Fibroblast of skin of right quadriceps (primary cell): Measurements from ENCODE around the gene TNK1.
"Not testable (repeated sequence)": the region's sequence is repeated elsewhere in the genome, so short reads cannot be mapped to it uniquely, and the experiment has no call there.

Experiments
- DNase-seq: peaks from one replicate; pipeline ENCODE4 v3.0.0-alpha.2; 2013

The TNK1 gene

GRCh38 chr17:7380855-7381683 is at the start of gene TNK1:
Gene TNK1 (plus strand): TSS chr17:7381089. CDS start chr17:7382927, 1,838 bp downstream.
- no peak for DNase-seq

- no peak for DNase-seq
Measured at GRCh38 chr17:7332111-7332510, 48.8 kb upstream of the TNK1 start.

- not testable (repeated sequence) for DNase-seq
Measured at GRCh38 chr17:7332600-7333069, 48.3 kb upstream of the TNK1 start.

DNA sequence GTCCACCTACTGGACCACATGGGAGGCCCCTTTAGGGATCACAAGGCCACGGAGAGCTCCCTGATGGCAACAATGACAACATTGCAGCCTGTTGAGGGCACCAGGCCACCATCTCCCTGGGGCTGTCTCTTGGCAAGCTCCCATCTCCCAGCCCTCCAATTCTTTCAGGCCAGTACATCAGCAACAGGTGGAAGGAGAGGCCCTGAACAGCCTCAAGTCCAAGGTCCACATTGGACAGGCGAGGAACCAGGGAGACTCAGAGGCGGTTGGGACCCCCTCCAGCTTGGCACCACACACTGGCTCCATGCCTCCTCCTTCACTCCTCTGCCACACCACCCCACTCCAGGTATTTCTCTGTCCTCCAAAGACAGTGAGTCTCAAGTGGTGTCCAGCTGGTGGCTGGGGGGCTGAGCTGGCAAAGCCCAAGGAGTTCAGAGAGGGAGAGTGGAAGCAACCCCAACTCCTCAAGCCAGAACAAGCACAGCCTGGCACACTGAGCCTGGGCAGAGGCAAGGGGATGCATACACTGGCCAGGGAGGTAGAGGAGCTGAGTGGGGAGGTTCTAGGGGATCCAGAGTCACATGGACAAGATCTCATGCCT is 45.9 kb upstream of the TNK1 start:
- DNase-seq: no peak

- not testable (repeated sequence) for DNase-seq
Measured at GRCh38 chr17:7335765-7336164, 45.1 kb upstream of the TNK1 start.

- no peak for DNase-seq
Measured at GRCh38 chr17:7336240-7337175, 44.4 kb upstream of the TNK1 start, which contains the start of gene ACAP1. Gene ACAP1 (plus strand): TSS chr17:7336529. CDS start chr17:7336735, 206 bp downstream.

- not testable (repeated sequence) for DNase-seq
Measured at GRCh38 chr17:7337600-7337999, 43.3 kb upstream of the TNK1 start.

- DNase-seq: no peak
Measured at GRCh38 chr17:7340179-7340578, 40.7 kb upstream of the TNK1 start.

GRCh38 chr17:7341842-7342241 is 39.0 kb upstream of the TNK1 start:
- no peak for DNase-seq

GRCh38 chr17:7343250-7343649 is 37.6 kb upstream of the TNK1 start:
- no peak for DNase-seq

DNA sequence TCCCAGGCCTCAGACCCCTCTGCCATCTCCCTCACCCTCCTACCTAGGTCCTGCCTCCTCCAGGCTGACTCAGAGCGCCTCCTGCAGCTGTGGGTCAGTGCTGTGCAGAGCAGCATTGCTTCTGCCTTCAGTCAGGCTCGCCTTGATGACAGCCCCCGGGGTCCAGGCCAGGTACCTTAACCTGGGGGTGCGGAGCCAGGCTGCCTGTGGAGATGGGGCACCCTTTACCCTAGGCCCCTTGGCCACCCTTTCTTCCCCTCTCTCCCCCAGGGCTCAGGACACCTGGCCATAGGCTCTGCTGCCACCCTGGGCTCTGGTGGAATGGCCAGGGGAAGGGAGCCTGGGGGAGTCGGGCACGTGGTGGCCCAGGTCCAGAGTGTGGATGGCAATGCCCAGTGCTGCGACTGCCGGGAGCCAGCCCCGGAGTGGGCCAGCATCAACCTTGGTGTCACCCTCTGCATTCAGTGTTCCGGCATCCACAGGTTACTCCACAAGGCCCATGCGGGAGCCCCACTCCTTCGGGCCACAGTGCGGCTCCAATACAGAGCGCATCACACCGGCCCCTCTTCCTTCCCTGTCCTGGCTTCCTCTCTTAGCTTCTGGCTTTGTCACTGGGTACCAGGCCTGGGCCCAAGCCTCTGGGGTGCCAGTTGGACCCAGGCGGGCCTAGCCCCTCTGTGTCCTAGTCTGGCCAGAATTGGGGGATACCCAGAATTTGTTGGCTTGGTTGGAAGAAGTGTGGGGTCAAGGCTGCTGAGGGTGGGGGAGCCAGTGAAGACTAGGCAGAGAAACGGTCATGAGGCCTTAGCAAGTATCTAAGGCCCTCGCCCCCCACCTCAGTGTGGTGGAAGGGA is 33.9 kb upstream of the TNK1 start:
- no peak for DNase-seq

- no peak for DNase-seq
Measured at GRCh38 chr17:7347630-7348477, 33.0 kb upstream of the TNK1 start.

DNA sequence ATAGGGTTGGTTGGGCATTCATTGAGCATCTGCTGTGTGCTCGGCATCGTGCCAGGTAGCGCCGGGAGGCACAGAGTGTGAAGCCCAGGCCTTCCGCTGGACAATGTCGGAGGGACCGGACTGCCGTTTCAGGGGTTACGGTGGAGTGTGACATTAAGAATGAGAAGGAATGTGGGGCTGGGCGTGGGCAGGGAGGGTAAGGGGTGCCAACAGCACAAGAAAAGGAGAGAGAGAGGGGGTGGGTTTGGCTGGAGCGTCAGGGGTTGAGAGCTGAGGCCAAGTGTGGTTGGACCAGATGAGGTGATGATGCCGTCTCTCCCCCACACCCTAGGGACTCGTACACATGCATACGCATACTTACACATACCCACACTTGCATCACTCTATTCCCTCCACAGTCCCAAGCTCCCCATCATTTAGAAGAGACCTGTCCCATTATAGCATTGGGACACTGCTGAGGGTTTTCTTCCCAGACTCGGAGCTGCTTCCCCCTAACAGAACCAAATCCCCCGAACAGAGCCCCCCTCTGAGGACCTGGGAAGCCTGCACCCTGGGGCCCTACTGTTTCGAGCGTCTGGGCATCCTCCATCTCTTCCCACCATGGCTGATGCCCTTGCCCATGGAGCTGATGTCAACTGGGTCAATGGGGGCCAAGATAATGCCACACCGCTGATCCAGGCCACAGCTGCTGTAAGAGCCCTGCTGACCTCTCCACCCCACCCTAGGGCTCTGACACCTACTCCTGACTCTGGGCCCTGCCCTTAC is 32.2 kb upstream of the TNK1 start:
- DNase-seq: peak; percentile 63

DNA sequence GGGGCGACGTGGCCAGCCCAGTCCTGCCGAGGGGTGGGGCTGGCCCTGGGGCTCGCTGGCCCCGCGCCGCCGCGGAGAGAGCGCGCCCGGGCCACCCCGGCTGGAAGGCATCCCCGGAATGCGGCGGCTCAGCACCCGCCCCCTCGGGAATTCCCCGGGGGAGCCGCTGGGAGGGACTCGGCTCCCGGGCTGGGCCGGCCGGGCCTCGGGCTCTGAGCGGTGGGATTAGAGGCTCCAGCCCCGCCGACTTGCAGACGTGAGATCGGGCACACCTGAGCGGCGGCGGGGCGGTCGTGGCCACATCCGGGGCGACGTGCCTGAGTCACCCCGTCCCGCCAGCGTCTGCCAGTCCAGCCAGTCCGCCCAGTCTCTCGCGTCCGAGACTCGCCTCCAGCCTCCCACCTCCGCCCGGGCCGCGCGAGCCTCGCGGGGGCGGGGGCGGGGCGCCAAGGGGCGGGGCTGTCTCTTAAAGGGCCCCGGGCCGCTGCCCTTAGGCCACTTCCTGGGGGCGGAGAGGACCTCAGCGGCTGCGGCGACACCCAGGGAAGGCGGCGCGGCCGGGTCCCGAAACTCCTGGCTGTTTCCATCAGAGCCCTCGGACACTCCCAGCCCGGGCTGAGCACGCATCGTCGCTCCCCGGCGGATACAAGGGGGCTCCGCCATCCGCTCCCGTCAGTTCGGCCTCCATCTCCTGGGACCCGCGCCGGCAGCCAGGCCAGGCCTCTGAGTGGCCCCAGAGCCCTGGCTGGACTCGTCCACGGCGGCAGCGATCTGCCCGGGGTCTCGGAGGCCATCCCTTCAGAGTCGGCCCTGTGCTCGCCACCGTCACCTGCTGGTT is 29.0 kb upstream of the TNK1 start, which contains the start of gene KCTD11:
TSS of gene KCTD11 (plus strand) at position 498 of the 838 bp plus-strand sequence.
- DNase-seq: peak; percentile 94

DNA sequence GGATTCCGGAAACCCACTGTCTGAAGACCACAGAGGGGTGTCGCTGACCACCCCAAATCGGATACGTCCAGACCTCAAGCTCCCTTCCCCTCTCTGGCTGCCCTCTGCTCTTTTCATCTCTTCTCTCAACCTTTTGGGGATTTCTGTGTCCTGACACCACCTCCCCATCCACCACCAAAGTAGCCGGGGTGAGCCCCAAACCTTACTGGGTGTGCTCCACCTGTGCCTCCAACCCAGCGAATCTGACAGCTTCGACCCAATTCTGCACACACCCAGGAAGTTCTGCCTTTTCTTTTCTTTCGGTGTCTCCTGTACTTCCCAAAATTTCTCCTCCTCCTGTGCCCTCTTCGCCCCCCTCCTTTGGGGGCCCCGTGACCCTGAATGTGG is 28.4 kb upstream of the TNK1 start:
- DNase-seq: no peak

DNA sequence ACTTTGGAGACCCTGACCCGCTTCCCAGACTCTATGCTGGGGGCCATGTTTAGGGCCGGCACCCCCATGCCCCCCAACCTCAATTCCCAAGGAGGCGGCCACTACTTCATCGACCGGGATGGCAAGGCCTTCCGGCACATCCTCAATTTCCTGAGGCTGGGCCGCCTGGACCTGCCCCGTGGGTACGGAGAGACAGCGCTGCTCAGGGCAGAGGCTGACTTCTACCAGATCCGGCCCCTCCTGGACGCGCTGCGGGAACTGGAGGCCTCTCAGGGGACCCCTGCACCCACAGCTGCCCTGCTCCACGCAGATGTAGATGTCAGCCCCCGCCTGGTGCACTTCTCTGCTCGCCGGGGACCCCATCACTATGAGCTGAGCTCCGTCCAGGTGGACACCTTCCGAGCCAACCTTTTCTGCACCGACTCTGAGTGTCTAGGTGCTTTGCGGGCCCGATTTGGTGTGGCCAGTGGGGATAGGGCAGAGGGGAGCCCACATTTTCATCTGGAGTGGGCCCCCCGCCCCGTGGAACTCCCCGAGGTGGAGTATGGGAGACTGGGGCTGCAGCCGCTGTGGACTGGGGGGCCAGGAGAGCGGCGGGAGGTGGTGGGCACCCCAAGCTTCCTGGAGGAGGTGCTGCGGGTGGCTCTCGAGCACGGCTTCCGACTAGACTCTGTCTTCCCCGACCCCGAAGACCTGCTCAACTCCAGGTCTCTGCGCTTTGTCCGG is 27.8 kb upstream of the TNK1 start:
- no peak for DNase-seq

- peak; percentile 64 for DNase-seq
Measured at GRCh38 chr17:7354262-7354843, 26.5 kb upstream of the TNK1 start.

DNA sequence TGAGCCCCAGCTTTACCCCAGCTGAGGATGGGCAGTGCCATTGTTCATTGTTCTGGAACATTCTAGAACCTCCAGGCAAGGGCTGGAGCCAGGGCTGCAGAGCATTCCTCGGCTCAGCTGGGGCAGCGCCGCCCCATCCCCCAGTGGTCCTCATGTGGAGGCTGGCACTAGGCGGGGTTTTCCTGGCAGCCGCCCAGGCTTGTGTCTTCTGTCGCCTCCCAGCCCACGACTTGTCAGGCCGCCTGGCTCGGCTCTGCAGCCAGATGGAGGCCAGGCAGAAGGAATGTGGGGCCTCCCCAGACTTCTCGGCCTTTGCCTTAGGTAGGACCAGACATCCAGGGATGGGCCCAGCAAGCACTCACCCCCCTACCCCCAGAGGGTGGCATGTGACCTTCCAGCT is 25.8 kb upstream of the TNK1 start, which contains the start of gene TMEM95:
TSS of gene TMEM95 (plus strand) at position 104 of the 400 bp plus-strand sequence. CDS start at position 153, 49 bp downstream.
- DNase-seq: peak; percentile 29
